Gastroesophageal sphincter (tissue), 3 donors: ENCODE data around the gene ATF4.

Experiments
- POLR2A ChIP-seq, 2 donors: fragments of 450-650 bp; IDR thresholded peaks; one replicate each; pipeline ENCODE4 v1.6.1; 2017; ENCODE audit warnings: antibody characterized with exemption in 2 of 2, mild to moderate bottlenecking in 2 of 2, moderate library complexity in 1 of 2
- POLR2AphosphoS5 ChIP-seq: sonication (generic); formaldehyde crosslinking; IDR thresholded peaks from one replicate; pipeline ENCODE4 v1.6.1; 2017; ENCODE audit warnings: antibody characterized with exemption
- TF ChIP-seq, protein P1 (sequence below), 4 experiments: fragments of 200-600 bp in 2 of 4; fragments of 450-650 bp in 2 of 4; sonication (generic) in 1 of 4; IDR thresholded peaks; one replicate each; pipeline ENCODE4 v1.5.1; 2017 to 2019; ENCODE audit warnings: antibody characterized with exemption in 4 of 4, mild to moderate bottlenecking in 2 of 4, moderate library complexity in 2 of 4

DNA sequence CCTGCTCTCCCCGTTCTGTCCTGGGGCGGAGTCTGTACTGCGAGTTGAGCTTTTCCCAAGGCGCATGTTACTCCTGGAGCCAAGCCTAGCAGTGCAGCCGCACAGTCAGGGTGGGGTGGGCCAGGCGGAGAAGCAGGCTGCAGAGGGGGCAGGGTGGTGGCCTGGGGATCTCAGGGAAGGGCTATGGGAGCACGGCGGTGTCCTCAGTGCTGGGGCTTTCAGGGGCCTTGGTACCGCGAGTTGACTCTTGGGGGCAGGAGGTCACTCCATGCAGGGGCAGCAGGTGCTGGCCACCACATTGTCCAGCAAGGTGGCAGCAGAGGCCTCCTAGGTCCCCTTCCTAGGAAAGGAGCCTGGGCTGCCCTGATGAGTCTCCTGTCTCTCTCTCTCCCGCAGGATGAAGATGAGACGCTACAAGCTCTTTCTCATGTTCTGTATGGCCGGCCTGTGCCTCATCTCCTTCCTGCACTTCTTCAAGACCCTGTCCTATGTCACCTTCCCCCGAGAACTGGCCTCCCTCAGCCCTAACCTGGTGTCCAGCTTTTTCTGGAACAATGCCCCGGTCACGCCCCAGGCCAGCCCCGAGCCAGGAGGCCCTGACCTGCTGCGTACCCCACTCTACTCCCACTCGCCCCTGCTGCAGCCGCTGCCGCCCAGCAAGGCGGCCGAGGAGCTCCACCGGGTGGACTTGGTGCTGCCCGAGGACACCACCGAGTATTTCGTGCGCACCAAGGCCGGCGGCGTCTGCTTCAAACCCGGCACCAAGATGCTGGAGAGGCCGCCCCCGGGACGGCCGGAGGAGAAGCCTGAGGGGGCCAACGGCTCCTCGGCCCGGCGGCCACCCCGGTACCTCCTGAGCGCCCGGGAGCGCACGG is 33.2 kb upstream of the ATF4 start:
- no peak for TF ChIP-seq POLR2AphosphoS5
- TF ChIP-seq, protein P1, sequence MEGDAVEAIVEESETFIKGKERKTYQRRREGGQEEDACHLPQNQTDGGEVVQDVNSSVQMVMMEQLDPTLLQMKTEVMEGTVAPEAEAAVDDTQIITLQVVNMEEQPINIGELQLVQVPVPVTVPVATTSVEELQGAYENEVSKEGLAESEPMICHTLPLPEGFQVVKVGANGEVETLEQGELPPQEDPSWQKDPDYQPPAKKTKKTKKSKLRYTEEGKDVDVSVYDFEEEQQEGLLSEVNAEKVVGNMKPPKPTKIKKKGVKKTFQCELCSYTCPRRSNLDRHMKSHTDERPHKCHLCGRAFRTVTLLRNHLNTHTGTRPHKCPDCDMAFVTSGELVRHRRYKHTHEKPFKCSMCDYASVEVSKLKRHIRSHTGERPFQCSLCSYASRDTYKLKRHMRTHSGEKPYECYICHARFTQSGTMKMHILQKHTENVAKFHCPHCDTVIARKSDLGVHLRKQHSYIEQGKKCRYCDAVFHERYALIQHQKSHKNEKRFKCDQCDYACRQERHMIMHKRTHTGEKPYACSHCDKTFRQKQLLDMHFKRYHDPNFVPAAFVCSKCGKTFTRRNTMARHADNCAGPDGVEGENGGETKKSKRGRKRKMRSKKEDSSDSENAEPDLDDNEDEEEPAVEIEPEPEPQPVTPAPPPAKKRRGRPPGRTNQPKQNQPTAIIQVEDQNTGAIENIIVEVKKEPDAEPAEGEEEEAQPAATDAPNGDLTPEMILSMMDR (IDR thresholded peaks at IDR 0.05): no peak
- TF ChIP-seq POLR2A (IDR thresholded peaks at IDR 0.05): no peak
